ENCODE results near the gene ADAMTS20.
"Not testable (repeated sequence)": the region's sequence is repeated elsewhere in the genome, so short reads cannot be mapped to it uniquely, and the experiment has no call there.

Gene ADAMTS20

GRCh38 chr12:43551971-43552559 is at the start of gene ADAMTS20:
Gene ADAMTS20 (minus strand): TSS chr12:43552203. CDS start chr12:43551921, 282 bp downstream.
- no peak for DNase-seq (ENCODE audit: low read depth in 2 of 2)

- DNase-seq (ENCODE audit: low read depth in 2 of 2): no peak
Observed at GRCh38 chr12:43599708-43600107, 47.7 kb upstream of the ADAMTS20 start.

- no peak for DNase-seq (ENCODE audit: low read depth in 2 of 2)
Observed at GRCh38 chr12:43599066-43599465, 47.1 kb upstream of the ADAMTS20 start.

GRCh38 chr12:43590307-43590706 is 38.3 kb upstream of the ADAMTS20 start:
- DNase-seq (ENCODE audit: low read depth in 2 of 2): no peak

GRCh38 chr12:43586646-43587245 is 34.7 kb upstream of the ADAMTS20 start:
- no peak for DNase-seq (ENCODE audit: low read depth in 2 of 2)

- DNase-seq (ENCODE audit: low read depth in 2 of 2): no peak
Observed at GRCh38 chr12:43585676-43586075, 33.7 kb upstream of the ADAMTS20 start.

- no peak for DNase-seq (ENCODE audit: low read depth in 2 of 2)
Observed at GRCh38 chr12:43580601-43581000, 28.6 kb upstream of the ADAMTS20 start.

- DNase-seq (ENCODE audit: low read depth in 2 of 2): no peak
Observed at GRCh38 chr12:43579206-43579605, 27.2 kb upstream of the ADAMTS20 start.

GRCh38 chr12:43578782-43579181 is 26.8 kb upstream of the ADAMTS20 start:
- no peak for DNase-seq (ENCODE audit: low read depth in 2 of 2)

- no peak for DNase-seq (ENCODE audit: low read depth in 2 of 2)
Observed at GRCh38 chr12:43577381-43577780, 25.4 kb upstream of the ADAMTS20 start.

GRCh38 chr12:43576162-43576561 is 24.2 kb upstream of the ADAMTS20 start:
- no peak for DNase-seq (ENCODE audit: low read depth in 2 of 2)

GRCh38 chr12:43571885-43572284 is 19.9 kb upstream of the ADAMTS20 start:
- DNase-seq (ENCODE audit: low read depth in 2 of 2): no peak

- DNase-seq (ENCODE audit: low read depth in 2 of 2): no peak
Observed at GRCh38 chr12:43556057-43556456, 4.1 kb upstream of the ADAMTS20 start.

- no peak for DNase-seq (ENCODE audit: low read depth in 2 of 2)
Observed at GRCh38 chr12:43551279-43551970, 578 bp downstream of the ADAMTS20 start.

GRCh38 chr12:43550831-43551271 is 1.2 kb downstream of the ADAMTS20 start:
- DNase-seq (ENCODE audit: low read depth in 2 of 2): no peak

- no peak for DNase-seq (ENCODE audit: low read depth in 2 of 2)
Observed at GRCh38 chr12:43544703-43545102, 7.3 kb downstream of the ADAMTS20 start.

GRCh38 chr12:43540470-43540869 is 11.5 kb downstream of the ADAMTS20 start:
- no peak for DNase-seq (ENCODE audit: low read depth in 2 of 2)

GRCh38 chr12:43537675-43538074 is 14.3 kb downstream of the ADAMTS20 start:
- not testable (repeated sequence) for DNase-seq (ENCODE audit: low read depth in 2 of 2)

- no peak for DNase-seq (ENCODE audit: low read depth in 2 of 2)
Observed at GRCh38 chr12:43516045-43516444, 36.0 kb downstream of the ADAMTS20 start.

- no peak for DNase-seq (ENCODE audit: low read depth in 2 of 2)
Observed at GRCh38 chr12:43501703-43502102, 50.3 kb downstream of the ADAMTS20 start.

GRCh38 chr12:43493261-43493797 is 58.7 kb downstream of the ADAMTS20 start:
- DNase-seq (ENCODE audit: low read depth in 2 of 2): no peak

GRCh38 chr12:43482311-43483085 is 69.5 kb downstream of the ADAMTS20 start:
- DNase-seq (ENCODE audit: low read depth in 2 of 2): no peak
